ENCODE data around the gene PTGES3.

DNA sequence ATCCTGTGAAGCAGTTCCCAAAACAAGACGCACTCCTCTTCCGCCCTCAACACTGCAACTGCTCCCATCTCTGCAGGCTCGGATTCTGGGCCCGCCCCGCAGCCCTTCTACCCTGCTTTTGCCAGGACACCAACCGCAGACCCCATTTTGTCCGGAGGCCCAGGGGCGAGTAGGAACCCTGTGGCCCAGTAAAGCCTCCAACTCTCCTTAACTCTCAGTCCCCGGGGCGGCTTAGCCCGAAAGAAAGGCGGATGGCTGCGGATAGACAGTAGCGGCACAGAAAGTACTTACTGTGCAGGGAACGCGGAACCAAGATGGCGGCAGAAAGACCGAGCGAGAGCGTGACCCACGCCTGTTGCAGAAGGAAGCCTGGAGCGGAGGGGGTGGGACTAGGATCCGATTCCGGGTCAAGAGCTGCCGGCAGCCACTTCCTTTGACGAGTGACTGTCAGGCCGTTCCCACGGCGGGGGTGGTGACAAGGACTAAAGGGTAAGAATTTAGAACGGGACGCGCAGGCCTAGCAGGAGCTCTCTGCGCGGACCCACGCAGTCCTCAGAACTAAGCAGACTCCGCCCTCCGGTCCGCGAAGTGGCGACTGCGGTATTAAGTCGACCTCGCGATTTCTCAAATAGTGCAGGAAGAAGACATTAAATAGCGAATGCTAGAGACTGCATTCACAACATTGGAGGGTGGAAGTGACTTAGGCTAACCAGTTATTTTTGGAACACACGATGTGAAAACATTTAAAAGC, 37.1 kb upstream of the PTGES3 start, which contains the start of gene NACA:
- TF ChIP-seq TAF1 (IDR thresholded peaks at IDR 0.05; ENCODE audit: low read depth, low read length) (peak; percentile 97), SIX5 (IDR thresholded peaks at IDR 0.05; ENCODE audit: low read depth, low read length) (no peak), EGR1 (IDR thresholded peaks at IDR 0.05; ENCODE audit: borderline replicate concordance, low read depth, low read length) (0 out of 2 replicates have a peak, but pooled peaks have one; percentile 3), CBX8 (IDR thresholded peaks at IDR 0.05; ENCODE audit: borderline replicate concordance, low read depth, low read length) (no peak), EP300 (IDR thresholded peaks at IDR 0.05; ENCODE audit: borderline replicate concordance in 1 of 2, low read depth in 2 of 2, low read length in 2 of 2) (no peak), TBP (IDR thresholded peaks at IDR 0.05; ENCODE audit: low read depth, low read length) (peak; percentile 94), EZH2 (IDR thresholded peaks at IDR 0.05; ENCODE audit: low read depth, low read length, severe bottlenecking) (no peak)
